RCC 7860 (cell line): Measurements from ENCODE around the gene RAI14.

Experiments
- DNase-seq: peaks from one replicate; pipeline ENCODE4 v3.0.0-alpha.2; 2015; ENCODE audit warnings: low spot score
- FAIRE-seq: peaks from 2 replicates; lab custom pipeline; 2012; peaks lifted over from hg19 to GRCh38; lab: Jason Lieb, UNC

RAI14 gene

GRCh38 chr5:34639852-34640626, 16.1 kb upstream of the RAI14 start:
- FAIRE-seq = no peak
- peak; percentile 49 for DNase-seq

GRCh38 chr5:34648039-34648839, 7.9 kb upstream of the RAI14 start:
- DNase-seq (no peak), FAIRE-seq (no peak)

GRCh38 chr5:34648840-34649158, 7.3 kb upstream of the RAI14 start:
- DNase-seq = no peak
- no peak for FAIRE-seq

- DNase-seq (no peak), FAIRE-seq (no peak)
These were observed 4.3 kb upstream of the RAI14 start for GRCh38 chr5:34651791-34652190.

- DNase-seq (no peak), FAIRE-seq (no peak)
These were observed 3.7 kb upstream of the RAI14 start for GRCh38 chr5:34652466-34652865.

- DNase-seq (peak; percentile 45), FAIRE-seq (no peak)
These were observed 3.2 kb upstream of the RAI14 start for GRCh38 chr5:34652914-34653313.

- FAIRE-seq (no peak), DNase-seq (no peak)
These were observed 2.4 kb upstream of the RAI14 start for GRCh38 chr5:34653708-34654107.

GRCh38 chr5:34655354-34655991, 655 bp upstream of the RAI14 start:
- DNase-seq (peak; percentile 49), FAIRE-seq (no peak)

GRCh38 chr5:34656700-34657273, 659 bp downstream of the RAI14 start:
- FAIRE-seq (no peak), DNase-seq (no peak)

GRCh38 chr5:34657274-34657921, 1.3 kb downstream of the RAI14 start:
- no peak for FAIRE-seq

GRCh38 chr5:34657988-34658387, 1.9 kb downstream of the RAI14 start:
- peak; percentile 45 for FAIRE-seq
- DNase-seq = peak; percentile 57

More at GRCh38 chr5:34657274-34657921, 1.3 kb downstream of the RAI14 start:
- peak; percentile 53 for DNase-seq

- no peak for FAIRE-seq
- DNase-seq = no peak
These were observed 3.0 kb downstream of the RAI14 start for GRCh38 chr5:34659168-34659567.

- FAIRE-seq (peak; percentile 98), DNase-seq (peak; percentile 98)
These were observed 4.3 kb downstream of the RAI14 start for GRCh38 chr5:34660444-34660843.

GRCh38 chr5:34663771-34664496, 7.8 kb downstream of the RAI14 start:
- no peak for FAIRE-seq
- no peak for DNase-seq

- no peak for DNase-seq
- FAIRE-seq = no peak
These were observed 10.4 kb downstream of the RAI14 start for GRCh38 chr5:34666392-34667080.

- FAIRE-seq = no peak
- DNase-seq = no peak
These were observed 11.6 kb downstream of the RAI14 start for GRCh38 chr5:34667705-34668104.

- no peak for DNase-seq
These were observed 13.9 kb downstream of the RAI14 start for GRCh38 chr5:34669931-34670516.

GRCh38 chr5:34672196-34672595, 16.1 kb downstream of the RAI14 start:
- DNase-seq = no peak
- FAIRE-seq = no peak

More at GRCh38 chr5:34669931-34670516, 13.9 kb downstream of the RAI14 start:
- FAIRE-seq = no peak

GRCh38 chr5:34673463-34674125, 17.5 kb downstream of the RAI14 start:
- DNase-seq = no peak
- FAIRE-seq = no peak
